GM19455 (cell line): ENCODE measurements around the gene FANCC.
"Not testable (repeated sequence)": the region's sequence is repeated elsewhere in the genome, so short reads cannot be mapped to it uniquely, and the experiment has no call there.

Experiments used
- ATAC-seq: cut with Tn5 transposase; IDR thresholded peaks from one replicate; pipeline ENCODE4 v1.9.1; 2021; ENCODE audit not compliant: unreplicated experiment

Gene FANCC

GRCh38 chr9:95284162-95285080 is 33.1 kb downstream of the FANCC start:
- no peak for ATAC-seq

GRCh38 chr9:95283673-95284072 is 33.8 kb downstream of the FANCC start:
- ATAC-seq: no peak

GRCh38 chr9:95282332-95282731 is 35.2 kb downstream of the FANCC start:
- ATAC-seq: no peak

- no peak for ATAC-seq
These were observed 36.8 kb downstream of the FANCC start for GRCh38 chr9:95280745-95281144.

- no peak for ATAC-seq
These were observed 40.0 kb downstream of the FANCC start for GRCh38 chr9:95277509-95277908.

GRCh38 chr9:95276395-95276954 is 41.0 kb downstream of the FANCC start:
- no peak for ATAC-seq

- not testable (repeated sequence) for ATAC-seq
These were observed 43.3 kb downstream of the FANCC start for GRCh38 chr9:95274160-95274559.

- ATAC-seq: no peak
These were observed 44.0 kb downstream of the FANCC start for GRCh38 chr9:95273369-95274022.

- ATAC-seq: no peak
These were observed 44.7 kb downstream of the FANCC start for GRCh38 chr9:95272830-95273229.

GRCh38 chr9:95270790-95271189 is 46.7 kb downstream of the FANCC start:
- ATAC-seq: no peak

GRCh38 chr9:95269803-95270773 is 47.4 kb downstream of the FANCC start:
- ATAC-seq: not testable (repeated sequence)

- no peak for ATAC-seq
These were observed 48.8 kb downstream of the FANCC start for GRCh38 chr9:95268681-95269080.

- ATAC-seq: peak; percentile 73
These were observed 50.9 kb downstream of the FANCC start for GRCh38 chr9:95266649-95267048.

GRCh38 chr9:95265960-95266359 is 51.5 kb downstream of the FANCC start:
- ATAC-seq: no peak

GRCh38 chr9:95264954-95265615 is 52.4 kb downstream of the FANCC start:
- no peak for ATAC-seq

GRCh38 chr9:95261890-95262289 is 55.6 kb downstream of the FANCC start:
- no peak for ATAC-seq

GRCh38 chr9:95250462-95251221 is 66.9 kb downstream of the FANCC start:
- no peak for ATAC-seq

- no peak for ATAC-seq
These were observed 67.5 kb downstream of the FANCC start for GRCh38 chr9:95249986-95250385.

- no peak for ATAC-seq
These were observed 71.0 kb downstream of the FANCC start for GRCh38 chr9:95246547-95246946.
